ENCODE measurements around the gene ADCY1. TPM values are rescaled to one million over a fixed set of nuclear protein-coding genes. Genes with fewer than 3 reads are reported as not detected.

The ADCY1 gene
- total and polyA plus RNA-seq, 4 donors, result 0.33 to 20.1 (median 4.1) TPM

DNA sequence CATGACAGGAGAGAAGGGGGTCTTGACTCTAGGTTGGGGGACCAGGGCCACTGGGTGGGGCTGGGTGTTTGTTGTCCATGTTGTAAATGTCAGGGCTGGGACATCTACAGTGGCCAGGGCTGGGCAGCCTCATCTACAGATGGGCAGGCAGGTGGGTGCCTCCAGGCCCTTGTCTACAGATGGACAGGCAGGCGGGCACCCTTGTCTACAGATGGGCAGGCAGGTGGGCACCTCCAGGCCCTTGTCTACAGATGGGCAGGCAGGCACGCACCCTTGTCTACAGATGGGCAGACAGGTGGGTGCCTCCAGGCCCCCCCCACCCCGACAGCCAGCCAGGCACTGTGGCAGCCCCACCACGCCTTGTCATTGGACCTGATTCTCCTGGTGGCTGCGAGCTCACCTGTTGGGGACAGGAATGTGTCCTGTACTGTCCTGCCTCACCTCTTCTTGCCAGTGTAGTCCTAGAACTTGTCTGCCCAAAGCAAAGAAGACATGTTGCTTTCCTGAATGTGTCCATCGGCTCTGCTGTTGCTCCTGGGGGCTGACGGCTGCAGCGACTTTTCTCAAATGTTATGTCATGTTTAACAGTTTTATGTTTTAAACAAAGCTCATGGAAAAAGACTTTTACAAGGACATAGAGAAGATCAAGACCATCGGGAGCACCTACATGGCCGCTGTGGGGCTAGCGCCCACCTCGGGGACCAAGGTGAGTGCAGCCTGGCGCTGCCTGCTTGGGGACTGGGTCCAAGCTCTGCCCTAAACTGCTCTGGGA is 129.9 kb downstream of the ADCY1 start:
- H3K27me3 ChIP-seq (ENCODE audit: control insufficient read depth in 4 of 4, insufficient read depth in 4 of 4, low read length in 3 of 4), result no peaks in the 10 kb centered on the region
- 94% methylated on average over 13 of the region's 13 CpGs for WGBS
- no peaks in the 10 kb centered on the region for H3K9me3 ChIP-seq (ENCODE audit: control insufficient read depth in 4 of 4, low read length in 3 of 4)
- H3K4me1 ChIP-seq (ENCODE audit: control insufficient read depth in 4 of 4, insufficient read depth in 4 of 4, low read length in 3 of 4), result peaks cover 8 to 43% (median 37%) of the 10 kb centered on the region in 4 donors
- peak overlapping the region; percentile 11 to 86 for H3K27ac ChIP-seq (ENCODE audit: low read depth in 1 of 2, low read length in 2 of 2)
- TF ChIP-seq HNF4A (conservative IDR thresholded peaks at IDR 0.05), result no peak
- no peak for TF ChIP-seq FOXA1 (IDR thresholded peaks at IDR 0.05)
- TF ChIP-seq, protein P1, sequence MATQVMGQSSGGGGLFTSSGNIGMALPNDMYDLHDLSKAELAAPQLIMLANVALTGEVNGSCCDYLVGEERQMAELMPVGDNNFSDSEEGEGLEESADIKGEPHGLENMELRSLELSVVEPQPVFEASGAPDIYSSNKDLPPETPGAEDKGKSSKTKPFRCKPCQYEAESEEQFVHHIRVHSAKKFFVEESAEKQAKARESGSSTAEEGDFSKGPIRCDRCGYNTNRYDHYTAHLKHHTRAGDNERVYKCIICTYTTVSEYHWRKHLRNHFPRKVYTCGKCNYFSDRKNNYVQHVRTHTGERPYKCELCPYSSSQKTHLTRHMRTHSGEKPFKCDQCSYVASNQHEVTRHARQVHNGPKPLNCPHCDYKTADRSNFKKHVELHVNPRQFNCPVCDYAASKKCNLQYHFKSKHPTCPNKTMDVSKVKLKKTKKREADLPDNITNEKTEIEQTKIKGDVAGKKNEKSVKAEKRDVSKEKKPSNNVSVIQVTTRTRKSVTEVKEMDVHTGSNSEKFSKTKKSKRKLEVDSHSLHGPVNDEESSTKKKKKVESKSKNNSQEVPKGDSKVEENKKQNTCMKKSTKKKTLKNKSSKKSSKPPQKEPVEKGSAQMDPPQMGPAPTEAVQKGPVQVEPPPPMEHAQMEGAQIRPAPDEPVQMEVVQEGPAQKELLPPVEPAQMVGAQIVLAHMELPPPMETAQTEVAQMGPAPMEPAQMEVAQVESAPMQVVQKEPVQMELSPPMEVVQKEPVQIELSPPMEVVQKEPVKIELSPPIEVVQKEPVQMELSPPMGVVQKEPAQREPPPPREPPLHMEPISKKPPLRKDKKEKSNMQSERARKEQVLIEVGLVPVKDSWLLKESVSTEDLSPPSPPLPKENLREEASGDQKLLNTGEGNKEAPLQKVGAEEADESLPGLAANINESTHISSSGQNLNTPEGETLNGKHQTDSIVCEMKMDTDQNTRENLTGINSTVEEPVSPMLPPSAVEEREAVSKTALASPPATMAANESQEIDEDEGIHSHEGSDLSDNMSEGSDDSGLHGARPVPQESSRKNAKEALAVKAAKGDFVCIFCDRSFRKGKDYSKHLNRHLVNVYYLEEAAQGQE (IDR thresholded peaks at IDR 0.05), result no peak
- no peak for TF ChIP-seq NR2F2 (IDR thresholded peaks at IDR 0.05)
- no peak for DNase-seq (ENCODE audit: low spot score)
- H3K9ac ChIP-seq (ENCODE audit: low read depth in 1 of 2, low read length in 2 of 2), result no peak overlapping the region
- no peak overlapping the region for H3K4me3 ChIP-seq (ENCODE audit: low read depth in 1 of 3, low read length in 3 of 3)
- peaks cover 1 to 37% (median 28%) of the 10 kb centered on the region in 4 donors for H3K36me3 ChIP-seq (ENCODE audit: control insufficient read depth in 4 of 4, insufficient read depth in 3 of 4, low read depth in 1 of 4, low read length in 3 of 4)

- WGBS, result 79% methylated on average over 3 of the region's 3 CpGs
- no peaks in the 10 kb centered on the region for H3K9me3 ChIP-seq (ENCODE audit: control insufficient read depth in 4 of 4, low read length in 3 of 4)
- H3K36me3 ChIP-seq (ENCODE audit: control insufficient read depth in 4 of 4, insufficient read depth in 3 of 4, low read depth in 1 of 4, low read length in 3 of 4), result peaks cover 1 to 41% (median 33%) of the 10 kb centered on the region in 4 donors
- no peak overlapping the region for H3K4me3 ChIP-seq (ENCODE audit: low read depth in 1 of 3, low read length in 3 of 3)
- no peaks in the 10 kb centered on the region for H3K27me3 ChIP-seq (ENCODE audit: control insufficient read depth in 4 of 4, insufficient read depth in 4 of 4, low read length in 3 of 4)
- peak overlapping the region in 1 of 2 donors; percentile 37 for H3K27ac ChIP-seq (ENCODE audit: low read depth in 1 of 2, low read length in 2 of 2)
- no peak overlapping the region for H3K9ac ChIP-seq (ENCODE audit: low read depth in 1 of 2, low read length in 2 of 2)
- no peak for TF ChIP-seq FOXA1 (IDR thresholded peaks at IDR 0.05)
- TF ChIP-seq HNF4A (conservative IDR thresholded peaks at IDR 0.05), result no peak
- TF ChIP-seq, protein P2, sequence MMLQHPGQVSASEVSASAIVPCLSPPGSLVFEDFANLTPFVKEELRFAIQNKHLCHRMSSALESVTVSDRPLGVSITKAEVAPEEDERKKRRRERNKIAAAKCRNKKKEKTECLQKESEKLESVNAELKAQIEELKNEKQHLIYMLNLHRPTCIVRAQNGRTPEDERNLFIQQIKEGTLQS (IDR thresholded peaks at IDR 0.05), result no peak
- TF ChIP-seq, protein P3, sequence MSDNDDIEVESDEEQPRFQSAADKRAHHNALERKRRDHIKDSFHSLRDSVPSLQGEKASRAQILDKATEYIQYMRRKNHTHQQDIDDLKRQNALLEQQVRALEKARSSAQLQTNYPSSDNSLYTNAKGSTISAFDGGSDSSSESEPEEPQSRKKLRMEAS (IDR thresholded peaks at IDR 0.05), result no peak
- TF ChIP-seq JUND (IDR thresholded peaks at IDR 0.05), result no peak
- TF ChIP-seq, protein P4, sequence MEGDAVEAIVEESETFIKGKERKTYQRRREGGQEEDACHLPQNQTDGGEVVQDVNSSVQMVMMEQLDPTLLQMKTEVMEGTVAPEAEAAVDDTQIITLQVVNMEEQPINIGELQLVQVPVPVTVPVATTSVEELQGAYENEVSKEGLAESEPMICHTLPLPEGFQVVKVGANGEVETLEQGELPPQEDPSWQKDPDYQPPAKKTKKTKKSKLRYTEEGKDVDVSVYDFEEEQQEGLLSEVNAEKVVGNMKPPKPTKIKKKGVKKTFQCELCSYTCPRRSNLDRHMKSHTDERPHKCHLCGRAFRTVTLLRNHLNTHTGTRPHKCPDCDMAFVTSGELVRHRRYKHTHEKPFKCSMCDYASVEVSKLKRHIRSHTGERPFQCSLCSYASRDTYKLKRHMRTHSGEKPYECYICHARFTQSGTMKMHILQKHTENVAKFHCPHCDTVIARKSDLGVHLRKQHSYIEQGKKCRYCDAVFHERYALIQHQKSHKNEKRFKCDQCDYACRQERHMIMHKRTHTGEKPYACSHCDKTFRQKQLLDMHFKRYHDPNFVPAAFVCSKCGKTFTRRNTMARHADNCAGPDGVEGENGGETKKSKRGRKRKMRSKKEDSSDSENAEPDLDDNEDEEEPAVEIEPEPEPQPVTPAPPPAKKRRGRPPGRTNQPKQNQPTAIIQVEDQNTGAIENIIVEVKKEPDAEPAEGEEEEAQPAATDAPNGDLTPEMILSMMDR (IDR thresholded peaks at IDR 0.05; ENCODE audit: low read depth, low read length, missing input control), result no peak
- no peak for TF ChIP-seq EGR1 (IDR thresholded peaks at IDR 0.05; ENCODE audit: low read depth in 2 of 2)
- no peak for TF ChIP-seq NR2F2 (IDR thresholded peaks at IDR 0.05)
- peak; percentile 17 for DNase-seq (ENCODE audit: low spot score)
- peaks cover 8 to 37% (median 32%) of the 10 kb centered on the region in 4 donors for H3K4me1 ChIP-seq (ENCODE audit: control insufficient read depth in 4 of 4, insufficient read depth in 4 of 4, low read length in 3 of 4)
Observed at GRCh38 chr7:45704683-45705016, 130.5 kb downstream of the ADCY1 start.

Data from liver (tissue), 9 donors.